HFF-Myc (cell line): ENCODE data around the gene SH3BP5.

Source experiments
- DNase-seq: peaks from one replicate; pipeline ENCODE4 v3.0.0-alpha.2; 2011; ENCODE audit warnings: low read depth; ENCODE audit errors: extremely low read depth
- H3K4me3 ChIP-seq: replicated peaks from 2 replicates; pipeline ENCODE4 v1.5.1; 2011; ENCODE audit warnings: low read depth, mild to moderate bottlenecking, control low read depth, low read length
- TF ChIP-seq, protein P1 (sequence below): IDR thresholded peaks from 2 replicates; pipeline ENCODE4 v1.5.1; 2012; ENCODE audit warnings: mild to moderate bottlenecking, low read depth, low read length, control low read depth; ENCODE audit errors: missing control alignments

Gene SH3BP5

DNA sequence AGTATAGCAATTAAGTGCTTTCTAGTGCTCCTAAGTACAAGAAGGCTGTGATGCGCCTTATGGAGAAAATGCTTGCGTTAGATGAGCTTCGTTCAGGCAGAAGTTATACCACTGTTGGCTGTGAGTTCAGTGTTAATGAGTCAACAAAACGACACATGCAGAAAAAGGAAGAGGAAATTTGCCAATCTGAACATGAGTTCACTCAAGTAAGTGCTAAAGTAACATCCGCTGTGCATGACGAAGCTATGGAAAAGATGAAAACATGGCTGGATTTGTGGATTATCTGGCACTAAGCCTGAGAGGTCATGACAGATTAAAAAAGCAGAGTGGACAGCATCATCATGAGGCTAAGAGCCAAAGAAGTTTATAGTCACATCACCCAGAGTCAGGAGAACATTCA lies 36.9 kb downstream of the SH3BP5 start:
- H3K4me3 ChIP-seq: no peak overlapping the region
- DNase-seq: peak; percentile 67
- TF ChIP-seq, protein P1, sequence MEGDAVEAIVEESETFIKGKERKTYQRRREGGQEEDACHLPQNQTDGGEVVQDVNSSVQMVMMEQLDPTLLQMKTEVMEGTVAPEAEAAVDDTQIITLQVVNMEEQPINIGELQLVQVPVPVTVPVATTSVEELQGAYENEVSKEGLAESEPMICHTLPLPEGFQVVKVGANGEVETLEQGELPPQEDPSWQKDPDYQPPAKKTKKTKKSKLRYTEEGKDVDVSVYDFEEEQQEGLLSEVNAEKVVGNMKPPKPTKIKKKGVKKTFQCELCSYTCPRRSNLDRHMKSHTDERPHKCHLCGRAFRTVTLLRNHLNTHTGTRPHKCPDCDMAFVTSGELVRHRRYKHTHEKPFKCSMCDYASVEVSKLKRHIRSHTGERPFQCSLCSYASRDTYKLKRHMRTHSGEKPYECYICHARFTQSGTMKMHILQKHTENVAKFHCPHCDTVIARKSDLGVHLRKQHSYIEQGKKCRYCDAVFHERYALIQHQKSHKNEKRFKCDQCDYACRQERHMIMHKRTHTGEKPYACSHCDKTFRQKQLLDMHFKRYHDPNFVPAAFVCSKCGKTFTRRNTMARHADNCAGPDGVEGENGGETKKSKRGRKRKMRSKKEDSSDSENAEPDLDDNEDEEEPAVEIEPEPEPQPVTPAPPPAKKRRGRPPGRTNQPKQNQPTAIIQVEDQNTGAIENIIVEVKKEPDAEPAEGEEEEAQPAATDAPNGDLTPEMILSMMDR: no peak

DNA sequence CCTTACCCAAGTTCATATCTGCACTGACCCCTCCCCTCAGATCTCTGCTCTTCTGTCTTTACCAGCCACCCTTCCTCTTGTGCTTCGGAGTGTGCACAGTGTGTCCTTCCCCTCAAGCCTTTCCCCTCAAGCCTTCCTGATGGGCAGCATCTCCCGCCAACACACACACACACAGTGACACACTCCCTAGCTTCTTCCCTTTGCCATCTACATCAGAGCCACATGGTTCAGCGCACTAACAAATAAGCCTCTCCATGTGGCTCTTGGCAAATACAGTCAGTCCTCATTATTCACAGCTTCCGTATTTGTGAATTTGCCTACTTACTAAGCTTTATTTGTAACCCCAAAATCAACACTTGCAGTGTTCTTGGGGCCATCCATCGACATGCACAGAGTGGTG lies 37.5 kb downstream of the SH3BP5 start:
- no peak overlapping the region for H3K4me3 ChIP-seq
- TF ChIP-seq, protein P1: no peak
- DNase-seq: no peak

DNA sequence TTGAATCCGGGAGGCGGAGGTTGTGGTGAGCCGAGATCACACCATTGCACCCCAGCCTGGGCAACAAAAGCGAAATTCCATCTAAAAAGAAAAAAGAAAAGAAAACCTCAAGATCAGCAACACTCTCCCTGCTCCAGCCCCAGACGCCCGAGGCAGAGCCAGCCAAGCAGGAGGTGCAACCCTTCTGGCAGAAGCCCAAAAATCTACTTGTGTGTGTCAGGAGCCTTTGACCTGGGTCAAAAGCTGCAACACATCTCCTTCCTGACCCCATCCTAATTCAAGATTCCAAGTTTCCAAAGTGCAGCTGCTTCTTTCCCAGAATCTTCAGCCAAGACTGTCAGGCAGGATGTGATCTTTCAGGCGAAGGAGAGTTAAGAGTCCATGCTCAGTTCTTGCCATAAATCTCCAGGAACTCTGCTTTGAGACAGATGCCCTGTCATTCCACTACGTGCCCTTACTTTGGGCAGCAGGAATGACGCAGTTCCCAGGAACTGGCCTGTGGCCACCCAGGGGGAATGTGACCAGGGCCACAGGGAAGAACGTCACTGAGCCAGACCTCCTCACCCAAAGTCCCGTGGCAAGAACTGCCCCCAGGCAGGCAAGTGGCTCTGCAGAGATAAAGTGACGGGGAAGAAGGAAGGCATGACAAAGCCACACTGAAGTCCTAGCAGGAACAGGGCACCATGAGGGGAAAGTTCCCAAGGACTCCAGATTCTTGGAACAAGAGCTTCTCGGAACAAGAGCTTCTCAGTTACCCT lies 39.4 kb downstream of the SH3BP5 start:
- TF ChIP-seq, protein P1: no peak
- no peak overlapping the region for H3K4me3 ChIP-seq
- DNase-seq: no peak

DNA sequence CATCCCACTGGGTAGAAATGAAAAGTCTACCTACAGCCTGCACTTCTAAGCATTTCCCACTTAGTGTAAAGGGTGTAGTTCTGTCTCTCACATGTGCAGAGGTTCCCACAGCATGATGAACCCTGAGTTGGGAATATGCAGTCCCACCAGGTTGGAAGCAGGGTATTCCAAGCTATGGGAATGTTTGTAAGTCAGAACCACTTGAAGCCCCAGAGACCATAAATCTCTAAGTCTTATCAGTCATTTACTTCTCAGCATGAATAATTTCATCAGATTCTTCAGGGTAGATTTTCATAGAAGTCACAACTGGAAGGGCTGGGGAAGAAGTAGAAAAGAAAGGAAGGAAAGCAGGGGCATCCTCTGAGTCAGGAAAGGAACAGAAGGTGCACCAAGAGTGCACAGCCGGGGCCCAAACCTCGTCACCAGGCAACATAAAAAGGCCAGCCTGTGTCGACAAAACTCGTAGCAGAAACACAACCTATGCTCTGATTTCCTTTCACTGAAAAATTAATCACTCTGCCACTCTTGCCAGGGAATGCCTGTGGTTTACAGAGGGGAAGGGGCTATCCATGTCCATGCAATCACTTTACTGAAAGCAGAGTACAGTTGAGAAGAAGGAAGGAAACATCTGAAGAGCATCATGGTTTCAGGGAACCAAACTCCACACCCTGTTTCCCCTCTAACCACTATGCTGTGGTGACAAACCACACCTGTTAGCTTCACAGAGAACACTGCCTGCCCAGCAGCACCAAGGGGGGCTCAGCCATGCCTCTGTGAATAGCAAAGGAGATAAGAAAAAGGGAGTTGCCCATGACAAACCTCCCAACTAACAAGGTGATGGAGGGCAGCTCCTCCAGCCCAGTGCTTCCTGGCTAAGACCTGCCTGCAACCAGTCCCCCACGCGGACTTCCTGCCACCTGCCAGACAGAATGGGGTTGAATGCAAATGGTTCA lies 40.5 kb downstream of the SH3BP5 start:
- H3K4me3 ChIP-seq: no peak overlapping the region
- no peak for DNase-seq
- TF ChIP-seq, protein P1: no peak

DNA sequence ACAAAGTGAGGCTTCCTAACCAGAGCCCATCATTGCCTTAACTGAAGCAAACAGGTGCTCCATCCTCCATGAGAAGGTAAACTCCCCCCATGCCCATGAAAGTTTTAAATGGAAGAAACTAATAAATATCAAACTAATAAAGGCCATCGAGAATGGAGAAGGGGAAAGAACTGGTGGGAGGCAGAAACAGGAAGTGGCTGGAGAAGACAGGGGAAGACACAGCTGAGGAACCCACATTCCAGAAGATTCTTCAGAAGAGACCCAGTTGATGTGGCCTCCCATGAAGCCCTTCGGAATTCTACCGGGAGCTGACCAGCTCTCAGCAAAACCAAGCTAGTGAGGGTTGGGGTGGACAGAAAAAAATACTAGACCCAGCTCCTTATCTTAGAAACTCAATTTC lies 41.6 kb downstream of the SH3BP5 start:
- no peak overlapping the region for H3K4me3 ChIP-seq
- DNase-seq: no peak
- TF ChIP-seq, protein P1: no peak

DNA sequence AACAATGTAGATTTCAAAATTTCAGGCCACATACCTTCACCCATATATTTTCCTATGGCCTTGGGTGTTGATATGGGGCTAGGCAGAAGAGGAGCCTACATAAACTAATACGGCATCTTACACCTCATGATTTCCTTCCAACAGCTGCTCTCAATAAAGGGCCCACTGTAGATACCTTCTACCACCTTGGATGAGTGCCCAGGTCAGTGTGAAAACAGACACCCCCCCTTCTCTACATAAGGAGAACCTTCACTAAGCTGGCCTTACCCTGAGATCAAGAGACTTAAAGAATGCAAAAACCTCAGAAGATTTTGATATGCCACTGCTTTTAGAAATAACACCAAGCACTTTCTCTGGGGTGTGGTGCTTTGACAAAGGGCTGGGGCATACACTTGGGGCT lies 42.7 kb downstream of the SH3BP5 start:
- DNase-seq: no peak
- no peak overlapping the region for H3K4me3 ChIP-seq
- TF ChIP-seq, protein P1: no peak
